Measurements from ENCODE around the gene AICDA. TPM values are rescaled to one million over a fixed set of nuclear protein-coding genes. Genes with fewer than 3 reads are reported as not detected.

The AICDA gene
- polyA plus RNA-seq, 2 donors: not detected

Other genes with a start within 250 kb of the AICDA start
- gene CLEC6A, start 156.9 kb downstream of the AICDA start, polyA plus RNA-seq: not detected
- gene CLEC4D, start 99.4 kb downstream of the AICDA start, polyA plus RNA-seq: under 1 TPM in 1 of 2 donors, not detected in 1; 0.02 TPM
- gene CLEC4E, start 72.0 kb downstream of the AICDA start, polyA plus RNA-seq: under 1 TPM; 0.26 to 0.37 TPM
- gene MFAP5, start 50.0 kb upstream of the AICDA start, polyA plus RNA-seq: 1 to 10 TPM; 3.5 to 4.5 TPM
- gene RIMKLB, start 85.1 kb upstream of the AICDA start, polyA plus RNA-seq: 10 to 100 TPM; 11.2 to 22.5 TPM
- 100 to 1,000 TPM; 477 to 614 TPM for gene A2ML1, start 209.8 kb upstream of the AICDA start, polyA plus RNA-seq